Stimulated activated CD4-positive, alpha-beta T cell treated with anti-CD3 and anti-CD28 coated beads, Interleukin-1b, Interleukin-23, amount 100 ng/mL, for 1 hour (primary cell): ENCODE data around the gene OPRPN.

Source experiments
- DNase-seq, 2 donors: peaks; one replicate each; pipeline ENCODE4 v3.0.0-alpha.2; 2020; ENCODE audit warnings: low read depth in 2 of 2

The OPRPN gene, protein sequence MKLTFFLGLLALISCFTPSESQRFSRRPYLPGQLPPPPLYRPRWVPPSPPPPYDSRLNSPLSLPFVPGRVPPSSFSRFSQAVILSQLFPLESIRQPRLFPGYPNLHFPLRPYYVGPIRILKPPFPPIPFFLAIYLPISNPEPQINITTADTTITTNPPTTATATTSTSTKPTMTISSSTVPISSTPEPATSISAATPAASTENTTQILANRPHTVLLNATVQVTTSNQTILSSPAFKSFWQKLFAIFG

GRCh38 chr4:70397580-70397979 is at the start of gene OPRPN:
Gene OPRPN, plus strand, starts transcription at chr4:70397940. Its CDS starts 1,346 bp downstream, at chr4:70399286.
- no peak for DNase-seq

- no peak for DNase-seq
Observed at GRCh38 chr4:70356185-70356584, 41.6 kb upstream of the OPRPN start.

DNA sequence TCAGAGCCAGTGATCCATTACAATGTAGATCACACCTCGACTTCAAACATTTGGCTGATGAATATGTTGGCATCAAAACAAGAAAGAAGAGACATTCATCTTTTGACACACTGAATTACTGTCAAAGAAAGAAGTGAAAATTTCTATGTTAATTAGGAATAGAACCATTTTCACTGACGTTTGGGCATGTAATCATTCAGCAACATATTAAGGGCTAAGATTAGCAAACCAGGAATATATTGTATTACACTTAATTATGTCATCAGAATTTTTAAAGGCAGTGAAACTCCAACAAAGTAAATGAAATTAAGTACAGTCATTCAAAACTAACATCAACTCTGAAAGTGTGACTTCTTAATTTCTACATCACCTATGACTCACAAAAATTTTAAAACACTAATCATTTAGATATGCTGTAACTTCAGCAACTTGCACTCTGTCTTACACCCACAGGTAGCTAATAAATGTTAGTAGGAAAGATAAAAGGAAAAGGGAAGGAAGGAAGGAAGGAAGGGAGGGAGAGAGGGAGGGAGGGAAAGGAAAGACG is 38.6 kb upstream of the OPRPN start:
- DNase-seq: no peak

- no peak for DNase-seq
Observed at GRCh38 chr4:70360460-70360859, 37.3 kb upstream of the OPRPN start, which contains the start of gene SMR3A. Gene SMR3A, plus strand, starts transcription at chr4:70360760. Its CDS starts 1,356 bp downstream, at chr4:70362116.

GRCh38 chr4:70364002-70364401 is 33.7 kb upstream of the OPRPN start:
- DNase-seq: no peak

DNA sequence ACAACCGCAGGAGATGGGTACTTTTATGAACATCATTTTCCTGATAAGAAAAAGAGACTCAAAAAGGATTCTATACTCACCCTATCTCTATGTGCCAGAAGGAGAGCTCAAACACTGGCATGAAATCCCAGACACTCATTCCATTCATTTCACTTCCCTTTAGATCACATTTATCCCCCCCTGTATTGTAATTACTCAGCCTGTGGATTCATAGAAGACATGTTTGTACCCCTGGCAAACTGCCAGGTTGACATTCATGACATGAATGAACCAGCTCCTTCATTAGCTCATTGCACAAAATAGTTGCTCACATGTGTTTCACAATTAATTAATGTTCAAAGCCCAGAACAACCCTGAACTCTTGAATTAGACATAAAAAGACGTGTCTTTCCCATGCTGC is 32.3 kb upstream of the OPRPN start:
- DNase-seq: no peak

DNA sequence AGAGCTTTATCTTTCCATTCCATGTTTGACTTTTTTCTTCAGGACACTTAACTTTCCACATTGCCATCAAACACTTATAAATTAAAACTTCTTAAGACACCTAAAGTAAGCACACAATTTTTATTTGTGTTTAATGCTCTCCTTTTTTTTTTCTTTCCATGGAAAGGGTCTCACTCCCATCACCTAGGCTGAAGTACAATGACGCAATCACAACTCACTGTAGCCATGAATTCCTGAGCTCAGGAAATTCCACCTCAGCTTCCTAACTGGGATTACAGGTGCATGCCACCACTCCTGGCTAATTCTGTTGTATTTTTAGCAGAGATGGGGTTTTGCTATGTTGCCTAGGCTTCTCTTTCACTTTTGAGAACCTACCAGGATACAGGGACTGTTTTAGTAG is 29.9 kb upstream of the OPRPN start:
- no peak for DNase-seq

DNA sequence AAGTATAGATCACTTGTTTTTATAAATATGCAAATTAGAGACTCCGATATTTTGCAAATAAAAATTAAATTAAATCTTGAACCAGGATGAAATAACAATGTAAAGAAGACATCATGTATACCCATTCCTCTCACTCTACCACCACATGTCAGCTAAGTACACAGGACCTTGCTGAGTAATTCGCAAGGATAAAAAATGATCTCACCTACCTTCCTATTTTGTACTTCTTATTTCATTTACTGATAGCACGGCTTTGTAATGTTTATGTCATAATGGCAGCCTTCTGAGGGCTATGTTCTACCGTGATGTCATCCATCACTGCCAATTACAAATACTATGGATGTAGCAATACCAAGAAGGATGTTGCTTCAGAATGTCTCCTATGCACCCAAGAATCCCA is 25.8 kb upstream of the OPRPN start:
- DNase-seq: no peak

DNA sequence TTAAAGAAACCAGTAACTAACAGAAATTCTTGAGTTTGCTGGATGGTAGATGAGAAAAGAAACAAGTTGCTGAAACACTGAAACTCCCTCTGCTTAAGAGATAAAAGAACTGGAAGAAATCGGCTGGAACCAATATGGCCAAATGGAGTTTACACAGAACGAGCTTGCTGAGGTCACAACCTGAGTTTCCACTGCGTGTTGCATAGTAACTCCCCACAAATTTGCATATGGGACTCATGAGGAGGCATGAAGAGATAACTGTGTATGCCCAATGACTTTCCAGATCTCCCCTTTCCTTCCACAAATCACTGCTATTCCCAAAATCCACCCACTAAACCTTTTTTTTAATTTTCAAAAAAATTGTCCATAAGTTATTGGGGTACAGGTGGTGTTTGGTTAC is 25.0 kb upstream of the OPRPN start:
- DNase-seq: no peak

- DNase-seq: no peak
Observed at GRCh38 chr4:70380578-70380977, 17.2 kb upstream of the OPRPN start.

DNA sequence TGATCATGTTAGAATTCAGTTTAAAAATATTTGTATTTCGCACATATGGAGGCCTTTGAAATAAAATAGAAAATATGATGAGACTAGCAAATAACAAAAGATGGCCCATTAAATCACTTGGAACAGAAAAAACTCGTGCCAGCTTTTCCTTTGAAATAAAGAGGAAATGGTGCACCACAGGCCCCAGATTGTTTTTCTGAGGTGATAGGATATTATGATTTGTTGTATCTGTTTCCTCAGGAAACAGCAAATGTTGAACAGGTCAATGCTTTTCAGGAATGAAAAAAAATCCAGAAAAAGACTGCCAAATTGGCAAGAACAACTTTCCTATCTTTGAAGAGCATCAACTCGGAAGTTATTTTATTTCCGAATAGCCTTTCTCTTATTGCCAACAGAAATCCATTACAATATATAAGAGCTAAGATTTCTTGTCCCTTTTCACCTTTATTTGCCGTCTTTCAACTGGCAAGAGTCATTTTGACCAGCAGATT is 15.0 kb upstream of the OPRPN start, which contains the start of gene SMR3B:
SMR3B (plus strand) TSS at position 441 of the 491 bp plus-strand sequence. CDS start 1,380 bp downstream, outside the sequence.
- DNase-seq: no peak

- DNase-seq: no peak
Observed at GRCh38 chr4:70392057-70392776, 5.5 kb upstream of the OPRPN start.

GRCh38 chr4:70399319-70399718 is 1.6 kb downstream of the OPRPN start:
- DNase-seq: no peak

DNA sequence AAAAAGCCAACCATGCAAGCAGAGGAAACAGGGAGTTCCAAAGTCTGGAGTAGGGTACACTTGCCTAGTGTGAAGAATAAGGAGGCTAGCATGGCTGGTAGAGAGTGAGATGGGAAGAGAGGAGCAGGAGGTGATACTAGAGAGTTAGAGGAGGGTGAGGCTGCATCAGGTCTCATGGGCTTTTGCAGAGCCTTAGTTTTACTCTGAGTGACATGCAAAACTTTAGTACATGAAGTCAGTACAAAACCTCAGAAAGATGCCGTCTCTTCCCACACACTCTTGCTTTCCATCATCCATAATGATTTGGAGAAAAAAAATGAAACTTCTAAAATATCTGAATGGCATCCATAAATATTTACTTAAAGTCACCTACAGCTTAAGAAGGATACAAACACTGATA is 5.0 kb downstream of the OPRPN start:
- DNase-seq: no peak

- DNase-seq: no peak
Observed at GRCh38 chr4:70405765-70406164, 8.0 kb downstream of the OPRPN start.

GRCh38 chr4:70425306-70425705 is 27.6 kb downstream of the OPRPN start:
- no peak for DNase-seq

DNA sequence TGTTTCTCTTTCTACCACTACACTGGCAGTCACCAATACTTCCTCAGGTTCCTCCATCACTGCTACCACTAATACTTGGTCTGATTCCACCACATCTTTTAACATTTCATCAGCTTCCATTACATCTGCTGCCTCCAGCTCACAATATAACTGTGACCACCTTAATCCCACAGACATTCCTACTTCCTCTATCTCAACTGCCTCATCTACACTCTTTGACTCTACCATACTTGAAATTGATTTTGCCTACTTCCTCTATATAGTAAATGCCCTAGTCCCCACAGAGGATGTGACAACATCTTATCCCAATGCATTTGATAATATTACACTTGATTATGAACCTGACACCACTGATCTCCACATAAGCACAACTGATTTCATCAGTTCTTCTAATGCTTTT is 29.0 kb downstream of the OPRPN start:
- no peak for DNase-seq

GRCh38 chr4:70437197-70437596 is 39.5 kb downstream of the OPRPN start:
- no peak for DNase-seq

DNA sequence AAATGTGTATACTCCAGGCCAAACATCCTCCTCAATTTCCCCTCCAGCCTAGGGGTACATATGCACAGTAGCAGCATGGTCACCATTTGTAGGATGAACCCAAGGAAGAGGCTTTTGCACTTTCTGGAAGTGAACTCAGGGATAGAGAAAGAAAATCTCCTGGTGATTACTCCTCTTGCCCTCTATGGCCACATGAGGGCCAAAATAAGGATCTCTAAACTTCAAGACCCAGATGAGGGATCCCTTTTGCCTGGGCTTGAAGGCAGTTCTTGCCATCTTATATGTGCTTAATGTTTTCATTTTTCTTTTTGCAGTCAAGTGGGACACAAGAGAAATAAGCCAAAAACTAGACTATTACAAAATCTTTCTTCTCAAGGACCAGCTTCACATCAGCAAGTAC is 44.7 kb downstream of the OPRPN start:
- no peak for DNase-seq

DNA sequence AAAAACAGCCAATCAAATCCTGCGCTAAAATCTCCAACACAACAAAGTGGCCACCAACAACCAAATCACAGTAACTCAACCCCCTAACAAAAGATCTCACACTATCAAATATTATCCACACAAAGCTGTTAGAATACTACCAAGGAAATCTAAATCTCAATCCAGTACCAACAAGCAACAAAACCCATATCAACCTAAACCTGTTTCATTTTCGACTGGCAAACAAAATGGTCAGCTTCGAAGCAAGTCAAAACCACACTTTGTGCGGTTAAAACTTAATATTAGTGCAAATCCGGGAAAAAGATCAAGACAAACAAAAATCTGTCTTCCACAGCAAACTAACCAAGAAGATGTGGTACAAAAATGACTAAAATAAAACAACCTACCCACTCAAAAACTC is 45.6 kb downstream of the OPRPN start:
- DNase-seq: no peak

DNA sequence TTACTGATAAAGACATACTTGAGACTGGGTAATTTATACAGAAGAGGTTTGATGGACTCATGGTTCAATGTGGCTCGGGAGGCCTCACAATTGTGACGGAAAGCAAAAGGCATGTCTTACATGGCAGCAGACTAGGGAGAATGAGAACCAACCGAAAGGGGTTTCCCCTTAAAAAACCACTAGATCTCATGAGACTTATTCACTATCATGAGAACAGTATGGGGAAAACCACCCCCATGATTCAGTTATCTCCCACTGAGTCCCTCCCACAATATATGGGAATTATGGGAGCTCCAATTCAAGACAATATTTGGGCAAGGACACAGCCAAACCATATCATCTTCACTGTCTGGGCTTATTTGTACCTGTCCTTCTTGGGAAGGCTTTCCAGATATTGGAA is 51.5 kb downstream of the OPRPN start:
- DNase-seq: no peak

GRCh38 chr4:70452946-70453345 is 55.2 kb downstream of the OPRPN start:
- no peak for DNase-seq
